ENCODE results near the gene SPIN1.

The SPIN1 gene

DNA sequence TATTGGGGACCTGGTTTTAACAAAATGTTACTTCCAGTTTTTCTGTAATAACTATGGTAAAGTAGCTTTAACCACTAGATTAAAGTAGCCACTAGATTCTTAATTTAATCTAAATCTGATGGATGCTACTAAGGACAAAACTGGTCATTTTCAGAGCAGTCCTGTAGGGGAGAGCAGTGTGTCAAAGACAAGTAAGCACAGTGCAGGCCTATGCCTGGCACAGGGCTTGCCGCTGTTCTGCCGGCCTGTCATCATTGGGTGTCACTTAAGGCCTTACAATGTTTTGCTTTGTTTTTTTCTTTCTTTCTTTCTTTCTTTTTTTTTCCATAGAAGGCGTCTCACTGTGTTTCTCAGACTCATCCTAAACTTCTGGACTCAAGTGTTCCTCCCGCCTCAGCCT, 93.7 kb downstream of the SPIN1 start:
- no peaks in the 10 kb centered on the region for H3K9me3 ChIP-seq
- intact Hi-C loops (cut with DNase I; ENCODE audit: low total_unique reads) = no loop called here
- H3K4me1 ChIP-seq = peaks cover 0 to 17% (median 0%) of the 10 kb centered on the region in 4 donors
- peaks cover 6 to 22% (median 10%) of the 10 kb centered on the region in 3 donors for H3K36me3 ChIP-seq
- no peak overlapping the region for H3K27ac ChIP-seq
- TF ChIP-seq, protein P1, sequence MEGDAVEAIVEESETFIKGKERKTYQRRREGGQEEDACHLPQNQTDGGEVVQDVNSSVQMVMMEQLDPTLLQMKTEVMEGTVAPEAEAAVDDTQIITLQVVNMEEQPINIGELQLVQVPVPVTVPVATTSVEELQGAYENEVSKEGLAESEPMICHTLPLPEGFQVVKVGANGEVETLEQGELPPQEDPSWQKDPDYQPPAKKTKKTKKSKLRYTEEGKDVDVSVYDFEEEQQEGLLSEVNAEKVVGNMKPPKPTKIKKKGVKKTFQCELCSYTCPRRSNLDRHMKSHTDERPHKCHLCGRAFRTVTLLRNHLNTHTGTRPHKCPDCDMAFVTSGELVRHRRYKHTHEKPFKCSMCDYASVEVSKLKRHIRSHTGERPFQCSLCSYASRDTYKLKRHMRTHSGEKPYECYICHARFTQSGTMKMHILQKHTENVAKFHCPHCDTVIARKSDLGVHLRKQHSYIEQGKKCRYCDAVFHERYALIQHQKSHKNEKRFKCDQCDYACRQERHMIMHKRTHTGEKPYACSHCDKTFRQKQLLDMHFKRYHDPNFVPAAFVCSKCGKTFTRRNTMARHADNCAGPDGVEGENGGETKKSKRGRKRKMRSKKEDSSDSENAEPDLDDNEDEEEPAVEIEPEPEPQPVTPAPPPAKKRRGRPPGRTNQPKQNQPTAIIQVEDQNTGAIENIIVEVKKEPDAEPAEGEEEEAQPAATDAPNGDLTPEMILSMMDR (IDR thresholded peaks at IDR 0.05) = no peak
- no peaks in the 10 kb centered on the region for H3K27me3 ChIP-seq
- H3K4me3 ChIP-seq = no peak overlapping the region
- no peak for DNase-seq

DNA sequence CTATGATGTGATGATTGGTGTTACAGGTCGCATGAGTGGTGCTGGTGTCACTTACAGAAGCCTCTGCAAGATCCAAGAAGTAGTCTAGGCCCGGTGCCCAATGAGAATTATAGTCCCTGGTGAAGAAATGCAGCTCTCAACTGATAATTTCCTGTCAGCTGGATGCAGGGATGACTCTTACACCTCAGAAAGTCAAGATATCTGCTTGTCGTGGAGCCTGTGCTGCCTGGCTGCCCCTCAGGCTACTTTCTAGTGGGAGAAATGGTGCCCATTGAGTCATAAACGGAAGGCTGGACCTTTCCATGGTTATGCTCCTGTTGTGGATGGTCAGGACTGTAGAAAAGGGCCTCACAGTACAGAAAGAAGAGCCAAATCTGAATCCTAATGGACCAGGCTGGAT, 99.9 kb downstream of the SPIN1 start:
- no peak overlapping the region for H3K4me3 ChIP-seq
- intact Hi-C loops (cut with DNase I; ENCODE audit: low total_unique reads) = no loop called here
- H3K27me3 ChIP-seq = no peaks in the 10 kb centered on the region
- H3K9me3 ChIP-seq = no peaks in the 10 kb centered on the region
- TF ChIP-seq, protein P1 (IDR thresholded peaks at IDR 0.05) = no peak
- no peak for DNase-seq
- H3K4me1 ChIP-seq = no peaks in the 10 kb centered on the region
- H3K27ac ChIP-seq = no peak overlapping the region
- H3K36me3 ChIP-seq = peaks cover 6 to 14% (median 12%) of the 10 kb centered on the region in 3 donors

DNA sequence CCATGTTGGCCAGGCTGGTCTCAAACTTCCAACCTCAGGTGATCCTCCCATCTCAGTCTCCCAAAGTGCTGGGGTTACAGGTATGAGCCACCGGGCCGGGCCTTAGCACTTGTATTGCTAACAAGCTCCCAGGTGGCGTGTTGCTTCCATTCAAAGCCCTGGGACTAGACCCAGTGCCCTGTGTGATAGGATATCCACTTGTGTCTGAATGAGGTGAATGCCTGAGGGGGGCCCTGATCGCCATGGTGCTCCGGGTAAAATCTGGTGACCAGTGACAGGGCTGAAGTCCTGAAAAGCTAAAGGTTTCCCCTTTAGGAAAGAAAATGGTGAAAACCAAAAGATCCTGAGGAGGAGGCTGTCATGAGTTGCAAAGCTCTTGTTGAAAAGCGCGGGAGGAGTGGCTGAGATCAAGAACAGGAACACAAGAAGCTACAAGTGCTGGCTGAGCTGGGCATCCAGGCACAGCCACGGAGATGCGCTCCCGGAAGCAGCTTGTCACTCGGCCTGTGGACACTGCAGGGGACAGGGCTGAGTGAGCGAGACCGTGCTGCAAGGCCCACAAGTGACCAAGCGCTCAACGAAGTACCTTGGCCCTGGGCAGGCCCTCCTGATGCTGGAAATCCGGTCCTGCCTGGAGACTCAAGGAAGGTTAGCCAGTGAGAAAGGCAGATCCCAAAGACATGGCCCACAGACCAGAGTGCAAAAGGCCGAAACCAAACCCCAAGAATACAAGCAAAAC, 106.9 kb downstream of the SPIN1 start:
- TF ChIP-seq, protein P1 (IDR thresholded peaks at IDR 0.05) = no peak
- H3K9me3 ChIP-seq = no peaks in the 10 kb centered on the region
- no peak for DNase-seq
- H3K4me1 ChIP-seq = no peaks in the 10 kb centered on the region
- H3K27ac ChIP-seq = no peak overlapping the region
- intact Hi-C loops (cut with DNase I; ENCODE audit: low total_unique reads) = no loop called here
- H3K4me3 ChIP-seq = no peak overlapping the region
- H3K36me3 ChIP-seq = no peaks in the 10 kb centered on the region
- H3K27me3 ChIP-seq = no peaks in the 10 kb centered on the region

DNA sequence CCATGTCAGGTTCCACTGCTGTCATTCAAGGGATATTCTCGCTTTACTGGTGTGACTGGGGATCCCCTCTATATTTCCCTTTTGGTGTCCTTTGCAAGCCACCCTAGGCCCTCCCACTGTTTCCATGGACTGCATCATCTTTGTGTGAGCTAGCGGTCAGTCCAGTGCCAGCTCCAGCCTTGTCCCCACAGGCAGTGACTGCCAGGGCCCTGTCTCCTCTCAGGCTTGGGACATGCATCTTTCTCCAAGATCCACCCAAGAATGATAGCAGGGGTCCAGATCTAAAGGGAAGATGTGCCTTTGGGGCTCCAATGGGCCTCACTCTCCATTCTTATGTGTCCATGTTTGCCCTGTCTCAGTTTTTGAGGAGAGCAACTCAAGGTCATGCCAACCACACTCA, 109.0 kb downstream of the SPIN1 start:
- intact Hi-C loops (cut with DNase I; ENCODE audit: low total_unique reads) = no loop called here
- no peak overlapping the region for H3K27ac ChIP-seq
- no peaks in the 10 kb centered on the region for H3K27me3 ChIP-seq
- DNase-seq = no peak
- TF ChIP-seq, protein P1 (IDR thresholded peaks at IDR 0.05) = no peak
- H3K36me3 ChIP-seq = no peaks in the 10 kb centered on the region
- no peaks in the 10 kb centered on the region for H3K4me1 ChIP-seq
- no peak overlapping the region for H3K4me3 ChIP-seq
- H3K9me3 ChIP-seq = no peaks in the 10 kb centered on the region

DNA sequence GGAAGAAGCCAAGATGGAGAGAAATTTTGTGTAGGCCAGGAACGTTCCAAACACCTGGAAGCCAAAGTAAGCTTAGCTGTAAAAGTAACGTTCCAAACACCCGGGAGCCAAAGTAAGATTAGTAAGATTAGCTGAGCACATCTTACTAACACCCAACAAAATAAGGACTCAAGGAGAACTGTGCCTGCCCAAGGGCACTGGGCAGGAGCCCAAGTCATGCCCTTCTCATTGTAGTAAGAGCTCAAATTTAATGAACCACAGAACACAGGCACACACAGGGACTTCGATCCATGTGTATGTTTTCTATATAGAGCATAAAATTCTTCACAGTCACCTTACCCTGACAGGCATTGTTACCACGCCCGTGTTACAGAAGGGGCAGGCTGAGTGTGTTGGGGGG, 110.6 kb downstream of the SPIN1 start:
- intact Hi-C loops (cut with DNase I; ENCODE audit: low total_unique reads) = no loop called here
- Histone ChIP-seq H3K27me3 (no peaks in the 10 kb centered on the region), H3K4me3 (no peak overlapping the region), H3K27ac (no peak overlapping the region), H3K36me3 (no peaks in the 10 kb centered on the region), H3K9me3 (no peaks in the 10 kb centered on the region), H3K4me1 (no peaks in the 10 kb centered on the region)
- TF ChIP-seq, protein P1 (IDR thresholded peaks at IDR 0.05) = no peak
- no peak for DNase-seq
